HUDEP-2 (cell line): ENCODE measurements around the gene BDH2.

Source experiments
- DNase-seq, 76 experiments: peaks; one replicate each; lab custom pipeline; 2025; ENCODE audit not compliant: unreplicated experiment in 76 of 76; lab: John Stamatoyannopoulos, UW

Gene BDH2

DNA sequence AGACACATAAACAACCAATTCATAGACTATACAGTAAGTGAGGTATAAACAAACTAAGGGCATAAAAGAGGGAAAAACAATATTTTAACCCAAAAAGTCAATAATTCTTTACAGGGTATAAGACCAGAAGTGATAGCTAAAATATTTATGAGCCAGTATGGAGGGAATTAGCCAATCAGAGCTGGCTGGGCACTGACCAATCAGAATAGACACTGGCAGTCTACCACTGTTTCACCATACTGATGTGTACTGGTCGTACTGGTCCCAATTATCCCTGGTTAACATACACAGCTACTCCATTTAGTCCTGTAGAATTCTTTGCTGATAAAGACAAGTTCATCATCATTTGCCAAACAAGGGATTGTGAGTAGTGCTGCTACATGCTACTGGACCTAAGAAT, 70.3 kb downstream of the BDH2 start:
- no peak for DNase-seq
